ENCODE results near the gene B3GNT8. TPM values are rescaled to one million over a fixed set of nuclear protein-coding genes. Genes with fewer than 3 reads are reported as not detected.

B3GNT8 gene
- total RNA-seq, 4 donors from 2014 or later, result 0.49 to 12.6 (median 1.9) TPM

DNA sequence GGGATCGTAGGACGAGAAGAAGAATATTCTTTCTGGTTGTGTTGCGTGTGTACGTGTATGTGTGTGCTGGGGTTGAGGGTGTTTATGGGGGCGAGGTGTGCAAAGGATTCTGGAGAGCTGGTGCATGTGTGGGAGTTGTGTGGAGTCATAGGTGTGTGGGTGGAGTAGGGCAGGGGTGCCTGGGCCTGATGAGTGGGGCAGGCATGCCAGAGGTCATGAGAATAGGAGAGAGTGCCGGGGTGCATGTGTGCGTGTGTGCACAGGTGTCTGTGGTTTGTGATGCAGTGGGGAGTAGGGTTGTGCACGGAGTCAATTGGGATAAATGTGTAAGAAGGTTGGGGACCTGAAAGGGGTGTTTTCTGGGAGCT lies 50.2 kb downstream of the B3GNT8 start:
- TF ChIP-seq CTCF (IDR thresholded peaks at IDR 0.05; ENCODE audit: low read depth), result no peak

DNA sequence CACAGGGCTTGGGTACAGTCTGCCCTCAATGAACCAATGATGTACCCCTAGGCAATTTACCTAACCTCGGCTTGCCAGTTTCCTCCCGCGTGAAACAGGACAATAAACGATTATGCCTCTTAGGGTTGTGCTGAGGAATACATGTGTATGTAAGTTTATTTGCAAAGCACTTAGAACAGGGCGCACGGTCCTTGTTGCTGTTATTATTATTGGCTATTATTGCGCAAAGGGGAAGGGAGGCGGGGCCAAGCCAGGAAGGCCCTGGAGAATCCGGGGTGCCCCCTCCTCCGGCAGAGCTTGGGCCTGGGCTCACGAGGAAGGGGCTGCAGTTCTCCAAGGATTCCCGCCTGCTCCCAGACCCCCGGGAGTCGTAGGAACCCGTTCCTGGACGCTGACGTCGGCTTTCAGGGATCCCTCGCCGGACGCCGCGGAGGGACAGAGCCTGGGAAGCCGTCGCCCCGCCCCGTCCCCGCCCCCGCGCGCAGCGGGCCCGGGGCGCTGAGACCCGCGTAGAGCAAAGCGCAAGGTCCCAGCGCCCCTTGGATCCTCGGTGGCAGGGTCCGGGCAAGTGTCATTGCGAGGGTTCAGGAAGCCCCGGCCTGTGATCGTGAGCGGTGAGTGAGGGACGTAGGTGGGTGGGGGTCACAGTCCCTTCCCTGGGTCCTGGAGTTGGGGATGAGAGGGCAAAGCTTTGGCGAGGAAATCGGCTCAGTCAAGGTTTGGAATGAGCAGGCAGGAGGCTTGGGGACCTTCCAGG lies 50.8 kb downstream of the B3GNT8 start, which contains the start of gene TMEM91:
Gene TMEM91, plus strand, starts transcription at position 293 of the 757 bp plus-strand sequence. CDS start 1,777 bp downstream, outside the sequence.
- TF ChIP-seq CTCF (IDR thresholded peaks at IDR 0.05; ENCODE audit: low read depth), result no peak

Small RNA genes lying within 50 kb of the gene (small RNA-seq; reads per million reads assigned to genes)
- not detected for gene RF00017

Other genes starting within 250 kb of the B3GNT8 start
- gene CYP2S1, start 234.2 kb downstream of the B3GNT8 start, total RNA-seq, result 1 to 10 TPM; 1.9 to 5.6 (median 3.3) TPM
- gene AXL, start 208.2 kb downstream of the B3GNT8 start, total RNA-seq, result 100 to 1,000 TPM in 1 of 4 donors, 10 to 100 TPM in 3; 72.6 to 118 (median 80.0) TPM
- 100 to 1,000 TPM in 3 of 4 donors, 10 to 100 TPM in 1; 83.3 to 178 (median 135) TPM for gene HNRNPUL1, start 163.0 kb downstream of the B3GNT8 start, total RNA-seq
- 10 to 100 TPM; 10.0 to 15.4 (median 12.6) TPM for gene CCDC97, start 117.2 kb downstream of the B3GNT8 start, total RNA-seq
- 10 to 100 TPM; 12.4 to 29.1 (median 21.4) TPM for gene TGFB1, start 73.5 kb downstream of the B3GNT8 start, total RNA-seq
- gene B9D2, start 63.2 kb downstream of the B3GNT8 start, total RNA-seq, result 1 to 10 TPM; 1.6 to 4.8 (median 3.1) TPM
- 10 to 100 TPM in 3 of 4 donors, 1 to 10 TPM in 1; 3.3 to 22.7 (median 17.4) TPM for gene TMEM91, start 50.8 kb downstream of the B3GNT8 start, total RNA-seq
- 10 to 100 TPM; 10.9 to 20.5 (median 17.1) TPM for gene EXOSC5, start 30.0 kb downstream of the B3GNT8 start, total RNA-seq
- 10 to 100 TPM; 27.9 to 59.2 (median 39.1) TPM for gene BCKDHA, start 29.6 kb downstream of the B3GNT8 start, total RNA-seq
- 10 to 100 TPM; 19.9 to 33.9 (median 24.7) TPM for gene DMAC2, start 12.5 kb upstream of the B3GNT8 start, total RNA-seq
- gene ERICH4, start 15.8 kb upstream of the B3GNT8 start, total RNA-seq, result not detected
- 1 to 10 TPM in 2 of 4 donors, not detected in 2; 1.1 to 3.1 TPM for gene CEACAM21, start 148.8 kb upstream of the B3GNT8 start, total RNA-seq
- gene CEACAM4, start 199.7 kb upstream of the B3GNT8 start, total RNA-seq, result 1 to 10 TPM in 3 of 4 donors, not detected in 1; 1.9 to 3.6 (median 2.6) TPM